Natural killer cell (primary cell): ENCODE measurements around the gene CREB5. TPM values are rescaled to one million over a fixed set of nuclear protein-coding genes. Genes with fewer than 3 reads are reported as not detected.
"Not testable (repeated sequence)": the region's sequence is repeated elsewhere in the genome, so short reads cannot be mapped to it uniquely, and the experiment has no call there.

Experiments
- ATAC-seq, 3 donors: fragments of 150-1000 bp in 2 of 3; fragments of 200-7000 bp in 1 of 3; cut with Tn5 transposase; 1 replicate in 1 of 3; 2 replicates in 2 of 3; pipeline ENCODE4 v1.10.0; 2021; ENCODE audit warnings: mild to moderate bottlenecking in 2 of 3, moderate library complexity in 2 of 3
- DNase-seq, 2 donors: peaks; one replicate each; pipeline versions ENCODE4 v3.0.0 to v3.0.0-alpha.2; 2013 to 2021; ENCODE audit warnings: mixed read lengths in 1 of 2
- H3K27ac ChIP-seq: one replicate; pipeline ENCODE4 v1.5.1; 2013; ENCODE audit warnings: mild to moderate bottlenecking, low read length
- H3K27me3 ChIP-seq: one replicate; pipeline ENCODE4 v1.6.1; 2013; ENCODE audit warnings: low read length; ENCODE audit not compliant: control insufficient read depth, insufficient read depth
- H3K36me3 ChIP-seq: one replicate; pipeline ENCODE4 v1.6.1; 2013; ENCODE audit warnings: low read length; ENCODE audit not compliant: control insufficient read depth, insufficient read depth
- H3K4me1 ChIP-seq: one replicate; pipeline ENCODE4 v1.6.1; 2013; ENCODE audit warnings: low read length; ENCODE audit not compliant: control insufficient read depth, insufficient read depth
- H3K4me3 ChIP-seq: one replicate; pipeline ENCODE4 v1.5.1; 2013; ENCODE audit warnings: low read length
- H3K9me3 ChIP-seq: one replicate; pipeline ENCODE4 v1.6.1; 2013; ENCODE audit warnings: low read length; ENCODE audit not compliant: control insufficient read depth, insufficient read depth
- H3K27ac Mint-ChIP-seq, 2 donors: one replicate each; pipeline ENCODE4 v1.8.0; 2022; ENCODE audit warnings: mild to moderate bottlenecking in 2 of 2, mixed read lengths in 2 of 2, moderate library complexity in 1 of 2
- H3K27me3 Mint-ChIP-seq, 2 donors: one replicate each; pipeline ENCODE4 v1.8.0; 2022; ENCODE audit warnings: low read depth in 2 of 2, mixed read lengths in 2 of 2
- H3K36me3 Mint-ChIP-seq: one replicate; pipeline ENCODE4 v1.8.0; 2022; ENCODE audit warnings: mixed read lengths
- H3K4me1 Mint-ChIP-seq, 2 donors: one replicate each; pipeline ENCODE4 v1.8.0; 2022; ENCODE audit warnings: mixed read lengths in 2 of 2
- H3K4me3 Mint-ChIP-seq: one replicate; pipeline ENCODE4 v1.8.0; 2022; ENCODE audit warnings: mild to moderate bottlenecking, moderate library complexity, mixed read lengths
- H3K9me3 Mint-ChIP-seq, 2 donors: one replicate each; pipeline ENCODE4 v1.8.0; 2022; ENCODE audit warnings: mixed read lengths in 2 of 2
- CTCF ChIP-seq: fragments of 200-600 bp; IDR thresholded peaks from one replicate; pipeline ENCODE4 v1.8.0; 2022; ENCODE audit warnings: antibody characterized with exemption
- WGBS: methylation state at CpG from one replicate; pipeline ENCODE4 v1.1.7; 2013; ENCODE audit warnings: missing lambda C conversion rate; ENCODE audit not compliant: insufficient coverage; 5-methylcytosine and 5-hydroxymethylcytosine counted together
- intact Hi-C: fragments of 100-400 bp; cut with micrococcal nuclease; formaldehyde crosslinking; loops from one replicate; pipeline ENCODE4 v1.14.2; 2022
- total RNA-seq, 4 donors: library from RNA; stranded (reverse); fragments of 120-200 nt in 1 of 4; gene quantifications; one replicate each; pipeline versions ENCODE4 v1.2.3 to v1.2.4, GENCODE V29; 2013 to 2022

Gene CREB5
- total RNA-seq, 3 donors from 2014 or later (not counting 1 experiment from before 2014, with no cell fraction given), result 0.52 to 7.0 (median 0.89) TPM

- Histone ChIP-seq H3K27me3 (no peaks in the 10 kb centered on the region), H3K27ac (no peak overlapping the region), H3K36me3 (no peaks in the 10 kb centered on the region), H3K4me1 (no peaks in the 10 kb centered on the region), H3K9me3 (no peaks in the 10 kb centered on the region), H3K4me3 (no peak overlapping the region)
- no peaks in the 10 kb centered on the region for H3K4me1 Mint-ChIP-seq
- H3K27me3 Mint-ChIP-seq, result peaks cover 13 to 19% of the 10 kb centered on the region in 2 donors
- 92% methylated on average over 11 of the region's 14 CpGs for WGBS
- intact Hi-C loops, result no loop called here
- no peaks in the 10 kb centered on the region for H3K36me3 Mint-ChIP-seq
- ATAC-seq, result no peak
- no peak overlapping the region for H3K27ac Mint-ChIP-seq
- no peak overlapping the region for H3K4me3 Mint-ChIP-seq
- TF ChIP-seq CTCF, result no peak
- no peak for DNase-seq
- H3K9me3 Mint-ChIP-seq, result no peaks in the 10 kb centered on the region
Measured at GRCh38 chr7:28785041-28785995, 373.0 kb downstream of the CREB5 start.

- DNase-seq, H3K36me3 ChIP-seq, H3K4me1 ChIP-seq, H3K9me3 Mint-ChIP-seq, H3K4me3 Mint-ChIP-seq, H3K4me1 Mint-ChIP-seq, H3K27ac Mint-ChIP-seq, H3K36me3 Mint-ChIP-seq, H3K27me3 ChIP-seq, ATAC-seq, H3K27ac ChIP-seq, H3K4me3 ChIP-seq, H3K9me3 ChIP-seq, intact Hi-C loops: not testable (repeated sequence)
- 80% methylated on average over 1 of the region's 5 CpGs for WGBS
- peaks cover 14 to 17% of the 10 kb centered on the region in 2 donors for H3K27me3 Mint-ChIP-seq
Measured at GRCh38 chr7:28786156-28786555, 373.8 kb downstream of the CREB5 start.

GRCh38 chr7:28787106-28787505 lies 374.8 kb downstream of the CREB5 start:
- Mint-ChIP-seq H3K4me1 (no peaks in the 10 kb centered on the region), H3K27me3 (peaks cover 17 to 26% of the 10 kb centered on the region in 2 donors), H3K36me3 (no peaks in the 10 kb centered on the region), H3K4me3 (no peak overlapping the region), H3K27ac (no peak overlapping the region), H3K9me3 (no peaks in the 10 kb centered on the region)
- no peaks in the 10 kb centered on the region for H3K27me3 ChIP-seq
- H3K27ac ChIP-seq, result no peak overlapping the region
- no peaks in the 10 kb centered on the region for H3K4me1 ChIP-seq
- TF ChIP-seq CTCF, result no peak
- DNase-seq (no peak), ATAC-seq (no peak)
- intact Hi-C loops, result no loop called here
- no peaks in the 10 kb centered on the region for H3K9me3 ChIP-seq
- no peaks in the 10 kb centered on the region for H3K36me3 ChIP-seq
- no peak overlapping the region for H3K4me3 ChIP-seq

- no peak overlapping the region for H3K27ac ChIP-seq
- no peak overlapping the region for H3K27ac Mint-ChIP-seq
- no peaks in the 10 kb centered on the region for H3K9me3 Mint-ChIP-seq
- H3K27me3 ChIP-seq, result no peaks in the 10 kb centered on the region
- 87% methylated on average over 4 of the region's 4 CpGs for WGBS
- intact Hi-C loops, result no loop called here
- no peak for DNase-seq
- H3K9me3 ChIP-seq, result no peaks in the 10 kb centered on the region
- ATAC-seq, result no peak
- H3K4me1 ChIP-seq, result no peaks in the 10 kb centered on the region
- TF ChIP-seq CTCF, result no peak
- H3K4me3 Mint-ChIP-seq, result no peak overlapping the region
- no peaks in the 10 kb centered on the region for H3K36me3 Mint-ChIP-seq
- no peaks in the 10 kb centered on the region for H3K36me3 ChIP-seq
- peaks cover 12 to 47% of the 10 kb centered on the region in 2 donors for H3K27me3 Mint-ChIP-seq
- no peaks in the 10 kb centered on the region for H3K4me1 Mint-ChIP-seq
- no peak overlapping the region for H3K4me3 ChIP-seq
Measured at GRCh38 chr7:28790467-28790866, 378.1 kb downstream of the CREB5 start.
